SK-N-SH (cell line): ENCODE results near the gene PIBF1.

ENCODE experiments used
- EP300 ChIP-seq, 2 experiments: IDR thresholded peaks; 2 replicates each; pipeline versions ENCODE4 v1.4.0 to v1.6.1; 2012; ENCODE audit warnings: borderline replicate concordance in 1 of 2, low read depth in 1 of 2, low read length in 1 of 2
- POLR2AphosphoS5 ChIP-seq: IDR thresholded peaks from 2 replicates; pipeline ENCODE4 v1.6.1; 2012; ENCODE audit warnings: low read depth, low read length
- RXRA ChIP-seq: IDR thresholded peaks from 2 replicates; pipeline ENCODE4 v1.4.0; 2012; ENCODE audit warnings: low read depth, mild to moderate bottlenecking, borderline replicate concordance
- TEAD4 ChIP-seq: IDR thresholded peaks from 2 replicates; pipeline ENCODE4 v1.4.0; 2012; ENCODE audit warnings: mild to moderate bottlenecking, borderline replicate concordance; ENCODE audit not compliant: insufficient read depth
- YY1 ChIP-seq: IDR thresholded peaks from 2 replicates; pipeline ENCODE4 v1.4.0; 2012; ENCODE audit warnings: low read depth, mild to moderate bottlenecking
- TF ChIP-seq, protein P1 (sequence below): fragments of 200-600 bp; sonication (generic); IDR thresholded peaks from 2 replicates; pipeline ENCODE4 v1.6.1; 2017; ENCODE audit warnings: antibody characterized with exemption, mild to moderate bottlenecking, moderate library complexity
- TF ChIP-seq, protein P2 (sequence below): IDR thresholded peaks from 2 replicates; pipeline ENCODE4 v1.6.1; 2012; ENCODE audit warnings: mild to moderate bottlenecking, low read depth, low read length, moderate library complexity
- TF ChIP-seq, protein P3 (sequence below): IDR thresholded peaks from 2 replicates; pipeline ENCODE4 v1.4.0; 2012; ENCODE audit warnings: low read depth, borderline replicate concordance

DNA sequence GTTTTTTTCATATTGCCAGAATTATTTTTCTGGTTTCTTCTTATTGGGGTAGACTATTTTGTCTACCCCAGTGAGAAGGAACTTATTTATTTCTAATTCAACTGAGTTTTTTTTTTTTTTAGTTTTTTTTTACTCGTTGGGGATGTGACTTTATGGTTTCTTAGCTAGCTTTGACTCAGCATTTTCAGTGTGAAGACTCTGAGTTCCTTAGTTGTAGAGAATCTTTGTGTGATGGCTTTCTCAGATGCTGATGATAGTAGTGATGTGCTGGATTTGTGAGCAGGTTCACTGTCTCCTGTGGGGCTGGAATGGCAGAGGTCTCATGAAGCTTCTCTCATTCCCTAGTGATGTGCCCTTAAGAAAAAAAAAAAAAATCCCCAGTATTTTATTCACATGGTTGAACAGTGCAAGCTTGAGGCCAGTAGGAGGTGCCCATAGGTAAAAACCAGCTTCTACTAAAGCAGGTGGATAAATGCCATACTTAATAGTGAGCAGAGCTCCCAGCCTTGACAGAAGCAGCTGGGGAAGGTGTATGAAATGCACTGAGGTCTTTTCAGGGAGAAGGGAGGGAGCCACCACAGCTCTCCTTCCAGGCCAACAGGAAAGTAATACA lies 170.7 kb downstream of the PIBF1 start:
- TF ChIP-seq, protein P1, sequence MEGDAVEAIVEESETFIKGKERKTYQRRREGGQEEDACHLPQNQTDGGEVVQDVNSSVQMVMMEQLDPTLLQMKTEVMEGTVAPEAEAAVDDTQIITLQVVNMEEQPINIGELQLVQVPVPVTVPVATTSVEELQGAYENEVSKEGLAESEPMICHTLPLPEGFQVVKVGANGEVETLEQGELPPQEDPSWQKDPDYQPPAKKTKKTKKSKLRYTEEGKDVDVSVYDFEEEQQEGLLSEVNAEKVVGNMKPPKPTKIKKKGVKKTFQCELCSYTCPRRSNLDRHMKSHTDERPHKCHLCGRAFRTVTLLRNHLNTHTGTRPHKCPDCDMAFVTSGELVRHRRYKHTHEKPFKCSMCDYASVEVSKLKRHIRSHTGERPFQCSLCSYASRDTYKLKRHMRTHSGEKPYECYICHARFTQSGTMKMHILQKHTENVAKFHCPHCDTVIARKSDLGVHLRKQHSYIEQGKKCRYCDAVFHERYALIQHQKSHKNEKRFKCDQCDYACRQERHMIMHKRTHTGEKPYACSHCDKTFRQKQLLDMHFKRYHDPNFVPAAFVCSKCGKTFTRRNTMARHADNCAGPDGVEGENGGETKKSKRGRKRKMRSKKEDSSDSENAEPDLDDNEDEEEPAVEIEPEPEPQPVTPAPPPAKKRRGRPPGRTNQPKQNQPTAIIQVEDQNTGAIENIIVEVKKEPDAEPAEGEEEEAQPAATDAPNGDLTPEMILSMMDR = no peak
- TF ChIP-seq EP300 (IDR thresholded peaks at IDR 0.05; ENCODE audit: borderline replicate concordance in 1 of 2, low read depth in 1 of 2, low read length in 1 of 2) = no peak
- TF ChIP-seq, protein P2, sequence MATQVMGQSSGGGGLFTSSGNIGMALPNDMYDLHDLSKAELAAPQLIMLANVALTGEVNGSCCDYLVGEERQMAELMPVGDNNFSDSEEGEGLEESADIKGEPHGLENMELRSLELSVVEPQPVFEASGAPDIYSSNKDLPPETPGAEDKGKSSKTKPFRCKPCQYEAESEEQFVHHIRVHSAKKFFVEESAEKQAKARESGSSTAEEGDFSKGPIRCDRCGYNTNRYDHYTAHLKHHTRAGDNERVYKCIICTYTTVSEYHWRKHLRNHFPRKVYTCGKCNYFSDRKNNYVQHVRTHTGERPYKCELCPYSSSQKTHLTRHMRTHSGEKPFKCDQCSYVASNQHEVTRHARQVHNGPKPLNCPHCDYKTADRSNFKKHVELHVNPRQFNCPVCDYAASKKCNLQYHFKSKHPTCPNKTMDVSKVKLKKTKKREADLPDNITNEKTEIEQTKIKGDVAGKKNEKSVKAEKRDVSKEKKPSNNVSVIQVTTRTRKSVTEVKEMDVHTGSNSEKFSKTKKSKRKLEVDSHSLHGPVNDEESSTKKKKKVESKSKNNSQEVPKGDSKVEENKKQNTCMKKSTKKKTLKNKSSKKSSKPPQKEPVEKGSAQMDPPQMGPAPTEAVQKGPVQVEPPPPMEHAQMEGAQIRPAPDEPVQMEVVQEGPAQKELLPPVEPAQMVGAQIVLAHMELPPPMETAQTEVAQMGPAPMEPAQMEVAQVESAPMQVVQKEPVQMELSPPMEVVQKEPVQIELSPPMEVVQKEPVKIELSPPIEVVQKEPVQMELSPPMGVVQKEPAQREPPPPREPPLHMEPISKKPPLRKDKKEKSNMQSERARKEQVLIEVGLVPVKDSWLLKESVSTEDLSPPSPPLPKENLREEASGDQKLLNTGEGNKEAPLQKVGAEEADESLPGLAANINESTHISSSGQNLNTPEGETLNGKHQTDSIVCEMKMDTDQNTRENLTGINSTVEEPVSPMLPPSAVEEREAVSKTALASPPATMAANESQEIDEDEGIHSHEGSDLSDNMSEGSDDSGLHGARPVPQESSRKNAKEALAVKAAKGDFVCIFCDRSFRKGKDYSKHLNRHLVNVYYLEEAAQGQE = no peak
- no peak for TF ChIP-seq RXRA
- TF ChIP-seq, protein P3, sequence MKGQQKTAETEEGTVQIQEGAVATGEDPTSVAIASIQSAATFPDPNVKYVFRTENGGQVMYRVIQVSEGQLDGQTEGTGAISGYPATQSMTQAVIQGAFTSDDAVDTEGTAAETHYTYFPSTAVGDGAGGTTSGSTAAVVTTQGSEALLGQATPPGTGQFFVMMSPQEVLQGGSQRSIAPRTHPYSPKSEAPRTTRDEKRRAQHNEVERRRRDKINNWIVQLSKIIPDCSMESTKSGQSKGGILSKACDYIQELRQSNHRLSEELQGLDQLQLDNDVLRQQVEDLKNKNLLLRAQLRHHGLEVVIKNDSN = no peak
- no peak for TF ChIP-seq TEAD4
- TF ChIP-seq YY1 = no peak
- TF ChIP-seq POLR2AphosphoS5 = no peak
